ENCODE data around the gene CAPN12.

The CAPN12 gene

GRCh38 chr19:38710928-38711725, 33.1 kb downstream of the CAPN12 start:
- no peak for DNase-seq (ENCODE audit: low read depth in 2 of 2)

GRCh38 chr19:38710416-38710702, 33.9 kb downstream of the CAPN12 start:
- no peak for DNase-seq (ENCODE audit: low read depth in 2 of 2)

- DNase-seq (ENCODE audit: low read depth in 2 of 2) = no peak
Measured at GRCh38 chr19:38709671-38710415, 34.4 kb downstream of the CAPN12 start.

GRCh38 chr19:38709119-38709518, 35.2 kb downstream of the CAPN12 start:
- no peak for DNase-seq (ENCODE audit: low read depth in 2 of 2)

- no peak for DNase-seq (ENCODE audit: low read depth in 2 of 2)
Measured at GRCh38 chr19:38708413-38709024, 35.8 kb downstream of the CAPN12 start.

- no peak for DNase-seq (ENCODE audit: low read depth in 2 of 2)
Measured at GRCh38 chr19:38707512-38708114, 36.7 kb downstream of the CAPN12 start.

- DNase-seq (ENCODE audit: low read depth in 2 of 2) = no peak
Measured at GRCh38 chr19:38706792-38707511, 37.3 kb downstream of the CAPN12 start.

- DNase-seq (ENCODE audit: low read depth in 2 of 2) = no peak
Measured at GRCh38 chr19:38705197-38706019, 38.9 kb downstream of the CAPN12 start.

GRCh38 chr19:38704488-38705026, 39.7 kb downstream of the CAPN12 start:
- no peak for DNase-seq (ENCODE audit: low read depth in 2 of 2)

- no peak for DNase-seq (ENCODE audit: low read depth in 2 of 2)
Measured at GRCh38 chr19:38703509-38703908, 40.8 kb downstream of the CAPN12 start.

GRCh38 chr19:38702278-38702677, 42.0 kb downstream of the CAPN12 start:
- no peak for DNase-seq (ENCODE audit: low read depth in 2 of 2)

- DNase-seq (ENCODE audit: low read depth in 2 of 2) = no peak
Measured at GRCh38 chr19:38701455-38702063, 42.7 kb downstream of the CAPN12 start.

- DNase-seq (ENCODE audit: low read depth in 2 of 2) = no peak
Measured at GRCh38 chr19:38700902-38701454, 43.3 kb downstream of the CAPN12 start.

- no peak for DNase-seq (ENCODE audit: low read depth in 2 of 2)
Measured at GRCh38 chr19:38700350-38700901, 43.8 kb downstream of the CAPN12 start.

GRCh38 chr19:38699647-38700349, 44.5 kb downstream of the CAPN12 start:
- no peak for DNase-seq (ENCODE audit: low read depth in 2 of 2)

GRCh38 chr19:38699027-38699346, 45.3 kb downstream of the CAPN12 start:
- DNase-seq (ENCODE audit: low read depth in 2 of 2) = no peak

GRCh38 chr19:38698225-38699026, 45.8 kb downstream of the CAPN12 start:
- no peak for DNase-seq (ENCODE audit: low read depth in 2 of 2)

- no peak for DNase-seq (ENCODE audit: low read depth in 2 of 2)
Measured at GRCh38 chr19:38697641-38698071, 46.6 kb downstream of the CAPN12 start.

Measured in stimulated activated CD4-positive, alpha-beta T cell treated with anti-CD3 and anti-CD28 coated beads, Interleukin-12 subunit alpha, Interleukin-12 subunit beta, amount 100 ng/mL, for 24 hours (primary cell).